Upper lobe of left lung (tissue), 6 donors: ENCODE data around the gene ZC3HAV1L. TPM values are rescaled to one million over a fixed set of nuclear protein-coding genes. Genes with fewer than 3 reads are reported as not detected.
A peak's percentile ranks its signal among the peaks of the same experiment; 100 is the strongest.

ENCODE experiments used
- ATAC-seq, 2 donors: fragments of 200-7000 bp; cut with Tn5 transposase; one replicate each; pipeline ENCODE4 v1.9.1; 2022; ENCODE audit warnings: mild to moderate bottlenecking in 2 of 2, moderate library complexity in 2 of 2; ENCODE audit not compliant: low FRiP score in 2 of 2
- DNase-seq, 2 donors: peaks; one replicate each; pipeline ENCODE4 v3.0.0-alpha.2; 2019 to 2020
- H3K27ac ChIP-seq, 4 donors: fragments of 200-600 bp; sonication (generic); one replicate each; pipeline ENCODE4 v1.5.1; 2016 to 2019
- H3K27me3 ChIP-seq, 4 donors: fragments of 200-600 bp; sonication (generic); one replicate each; pipeline ENCODE4 v1.5.1; 2017 to 2019
- H3K36me3 ChIP-seq, 4 donors: fragments of 200-600 bp; sonication (generic); one replicate each; pipeline ENCODE4 v1.5.1; 2016 to 2019
- H3K4me1 ChIP-seq, 4 donors: fragments of 200-600 bp; sonication (generic); one replicate each; pipeline ENCODE4 v1.5.1; 2018 to 2019
- H3K4me3 ChIP-seq, 4 donors: fragments of 200-600 bp; sonication (generic); one replicate each; pipeline ENCODE4 v1.5.1; 2017 to 2019; ENCODE audit warnings: mild to moderate bottlenecking in 2 of 4, moderate library complexity in 1 of 4
- H3K9me3 ChIP-seq, 4 donors: fragments of 200-600 bp; sonication (generic); one replicate each; pipeline ENCODE4 v1.5.1; 2018 to 2019
- CTCF ChIP-seq, 6 experiments: fragments of 450-650 bp in 4 of 6; fragments of 200-600 bp in 2 of 6; sonication (generic) in 2 of 6; IDR thresholded peaks; one replicate each; pipeline ENCODE4 v1.5.1; 2016 to 2019; ENCODE audit warnings: antibody characterized with exemption in 6 of 6
- EP300 ChIP-seq, 4 donors: sonication (generic); formaldehyde crosslinking; IDR thresholded peaks; one replicate each; pipeline ENCODE4 v1.5.1; 2017; ENCODE audit warnings: antibody characterized with exemption in 4 of 4, control low read depth in 2 of 4
- POLR2A ChIP-seq, 4 donors: fragments of 450-650 bp; IDR thresholded peaks; one replicate each; pipeline ENCODE4 v1.5.1; 2016 to 2017; ENCODE audit warnings: antibody characterized with exemption in 4 of 4, mild to moderate bottlenecking in 2 of 4
- POLR2AphosphoS5 ChIP-seq, 2 donors: sonication (generic); formaldehyde crosslinking; IDR thresholded peaks; one replicate each; pipeline ENCODE4 v1.5.1; 2017; ENCODE audit warnings: antibody characterized with exemption in 2 of 2
- WGBS, 2 donors: methylation state at CpG; one replicate each; pipeline ENCODE4 v1.1.5; 2017 to 2018; 5-methylcytosine and 5-hydroxymethylcytosine counted together
- total RNA-seq, 6 donors: library from RNA; depleted of rRNA in 4 of 6; stranded (reverse); fragments of >200 nt in 4 of 6; gene quantifications; one replicate each; pipeline versions ENCODE4 v1.1.0 to v1.2.1, GENCODE V29; 2016 to 2021
- donor health status: DM: no; HTN: no; CAD: no; lungs with moderate emphysema.
- donor health status: DM: no; HTN: yes; CAD: no; lungs with severe emphysema.

Gene ZC3HAV1L
- total RNA-seq, 6 donors from 2014 or later = 3.4 to 12.6 (median 8.3) TPM

DNA sequence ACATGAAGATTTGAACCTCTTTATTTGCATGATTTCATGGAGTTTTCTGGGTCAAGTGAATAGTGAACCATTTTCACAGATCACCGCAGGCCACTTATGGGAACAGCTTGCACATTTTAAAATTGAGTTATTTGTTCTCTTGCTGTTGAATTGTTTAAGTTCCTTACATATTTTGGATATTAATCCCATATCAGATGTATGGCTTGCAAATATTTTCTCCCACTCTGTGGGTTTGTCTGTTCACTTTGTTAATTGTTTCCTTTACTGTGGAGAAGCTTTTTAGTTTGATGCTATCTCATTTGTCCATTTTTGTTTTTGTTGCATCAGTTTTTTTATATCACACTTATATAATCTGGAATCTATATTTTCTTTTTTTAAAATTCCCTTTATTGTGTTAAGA lies 14.1 kb upstream of the ZC3HAV1L start:
- Histone ChIP-seq H3K36me3 (peaks cover 39 to 91% (median 79%) of the 10 kb centered on the region in 4 donors), H3K9me3 (no peaks in the 10 kb centered on the region)
- no peak for ATAC-seq

DNA sequence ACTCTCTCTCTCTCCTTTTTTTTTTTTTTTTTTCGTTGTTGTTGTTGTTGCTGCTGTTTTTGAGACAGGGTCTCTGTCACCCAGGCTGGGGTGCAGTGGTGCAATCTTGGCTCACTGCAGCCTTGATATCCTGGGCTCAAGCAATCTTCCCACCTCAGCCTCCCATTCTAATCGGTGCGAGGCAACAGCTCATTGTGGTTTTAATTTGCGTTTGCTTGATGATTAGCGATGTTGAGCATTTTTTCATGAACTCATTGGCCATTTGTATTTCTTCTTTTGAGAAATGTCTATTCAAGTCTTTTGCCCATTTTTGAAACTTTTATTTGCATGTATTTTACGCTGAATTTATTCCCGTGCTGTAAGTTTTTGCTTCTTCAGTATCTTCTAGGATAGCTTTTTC lies 13.3 kb upstream of the ZC3HAV1L start:
- no peak for ATAC-seq
- WGBS, 2 donors = 83 to 86% methylated on average over 7 of the region's 7 CpGs
- Histone ChIP-seq H3K27ac (no peak overlapping the region), H3K4me3 (no peak overlapping the region), H3K27me3 (no peaks in the 10 kb centered on the region), H3K36me3 (peaks cover 34 to 83% (median 70%) of the 10 kb centered on the region in 4 donors), H3K9me3 (no peaks in the 10 kb centered on the region), H3K4me1 (peaks cover 4 to 15% (median 11%) of the 10 kb centered on the region in 4 donors)
- TF ChIP-seq POLR2AphosphoS5 (IDR thresholded peaks at IDR 0.05) (no peak), EP300 (IDR thresholded peaks at IDR 0.05) (no peak), CTCF (IDR thresholded peaks at IDR 0.05) (no peak), POLR2A (IDR thresholded peaks at IDR 0.05) (no peak)
- no peak for DNase-seq

More for the DNA sequence above, 14.1 kb upstream of the ZC3HAV1L start:
- Histone ChIP-seq H3K27ac (no peak overlapping the region), H3K4me1 (peaks cover 1 to 7% (median 3%) of the 10 kb centered on the region in 4 donors), H3K4me3 (no peak overlapping the region), H3K27me3 (no peaks in the 10 kb centered on the region)
- 91 to 100% methylated on average over 1 of the region's 1 CpG for WGBS, 2 donors
- TF ChIP-seq POLR2AphosphoS5 (IDR thresholded peaks at IDR 0.05) (no peak), POLR2A (IDR thresholded peaks at IDR 0.05) (no peak), EP300 (IDR thresholded peaks at IDR 0.05) (no peak), CTCF (IDR thresholded peaks at IDR 0.05) (no peak)
- DNase-seq = no peak

- 74 to 83% methylated on average over 3 of the region's 3 CpGs for WGBS, 2 donors
- no peak for ATAC-seq
- H3K36me3 ChIP-seq = peaks cover 29 to 72% (median 59%) of the 10 kb centered on the region in 4 donors
- H3K4me3 ChIP-seq = no peak overlapping the region
- H3K27me3 ChIP-seq = no peaks in the 10 kb centered on the region
- no peak for TF ChIP-seq POLR2AphosphoS5 (IDR thresholded peaks at IDR 0.05)
- no peak for TF ChIP-seq CTCF (IDR thresholded peaks at IDR 0.05)
- no peak for TF ChIP-seq EP300 (IDR thresholded peaks at IDR 0.05)
- TF ChIP-seq POLR2A (IDR thresholded peaks at IDR 0.05) = no peak
- H3K27ac ChIP-seq = no peak overlapping the region
- no peaks in the 10 kb centered on the region for H3K9me3 ChIP-seq
- no peak for DNase-seq
- H3K4me1 ChIP-seq = peaks cover 9 to 18% (median 13%) of the 10 kb centered on the region in 4 donors
Observed at GRCh38 chr7:139047970-139048369, 12.1 kb upstream of the ZC3HAV1L start.

DNA sequence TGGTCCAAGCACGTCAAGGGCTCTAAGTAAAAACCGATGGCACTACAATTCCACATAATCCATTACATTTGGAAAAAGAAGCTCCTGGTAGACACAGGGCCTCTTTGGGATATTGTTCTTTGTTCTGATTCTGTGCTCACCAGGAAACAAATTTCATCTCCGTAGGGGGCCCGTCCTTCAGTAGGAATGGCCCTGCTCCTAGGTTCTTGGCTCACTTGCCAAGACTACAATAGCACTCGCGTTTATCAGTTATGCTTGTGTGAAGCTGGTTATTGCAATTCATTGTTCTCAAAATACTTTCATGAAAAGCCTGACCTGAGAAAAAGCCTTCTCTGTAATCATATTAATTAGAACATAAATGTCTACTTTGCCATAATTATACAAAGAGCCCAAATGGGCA lies 10.3 kb upstream of the ZC3HAV1L start:
- Histone ChIP-seq H3K36me3 (peaks cover 29 to 53% (median 50%) of the 10 kb centered on the region in 4 donors), H3K27me3 (no peaks in the 10 kb centered on the region), H3K27ac (peak overlapping the region in 1 of 4 donors; percentile 42), H3K4me1 (peaks cover 9 to 18% (median 13%) of the 10 kb centered on the region in 4 donors), H3K4me3 (no peak overlapping the region), H3K9me3 (no peaks in the 10 kb centered on the region)
- no peak for ATAC-seq
- TF ChIP-seq POLR2AphosphoS5 (IDR thresholded peaks at IDR 0.05) (no peak), CTCF (IDR thresholded peaks at IDR 0.05) (no peak), EP300 (IDR thresholded peaks at IDR 0.05) (no peak), POLR2A (IDR thresholded peaks at IDR 0.05) (no peak)
- no peak for DNase-seq
- WGBS, 2 donors = 87 to 89% methylated on average over 6 of the region's 6 CpGs
